GM10847 (cell line): ENCODE measurements around the gene YKT6.

Experiments used
- POLR2A ChIP-seq: IDR thresholded peaks from 2 replicates; pipeline ENCODE4 v1.6.1; 2011; ENCODE audit not compliant: insufficient read length; ENCODE audit errors: extremely low read depth

YKT6 gene

DNA sequence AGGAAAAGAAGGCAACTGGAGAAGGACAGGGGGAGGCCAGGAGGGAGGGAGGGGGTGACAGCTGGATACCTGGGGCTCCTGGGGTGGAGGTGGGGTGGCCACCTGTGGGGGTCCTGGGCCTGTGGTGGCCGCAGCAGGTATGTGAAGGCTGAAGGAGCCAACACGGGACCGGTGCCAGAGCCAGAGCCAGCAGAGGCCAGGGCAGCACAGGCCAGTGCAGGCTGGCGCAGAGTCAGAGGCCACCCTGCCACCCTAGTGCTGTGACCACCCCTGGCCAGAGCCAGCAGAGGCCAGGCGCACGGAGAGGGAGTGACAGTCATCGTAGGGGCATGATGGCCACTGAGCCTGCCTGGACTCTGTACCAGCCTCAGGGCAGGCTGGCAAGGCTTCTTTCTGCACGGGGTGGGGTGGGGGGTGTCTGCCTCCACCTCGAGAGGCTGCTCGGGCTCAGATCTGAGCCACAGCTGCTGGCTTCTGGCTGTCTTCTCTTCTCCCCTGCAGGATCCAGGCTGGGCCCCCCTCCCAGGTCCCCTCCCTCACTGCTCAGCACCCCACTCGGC, 28.8 kb downstream of the YKT6 start:
- TF ChIP-seq POLR2A = no peak

DNA sequence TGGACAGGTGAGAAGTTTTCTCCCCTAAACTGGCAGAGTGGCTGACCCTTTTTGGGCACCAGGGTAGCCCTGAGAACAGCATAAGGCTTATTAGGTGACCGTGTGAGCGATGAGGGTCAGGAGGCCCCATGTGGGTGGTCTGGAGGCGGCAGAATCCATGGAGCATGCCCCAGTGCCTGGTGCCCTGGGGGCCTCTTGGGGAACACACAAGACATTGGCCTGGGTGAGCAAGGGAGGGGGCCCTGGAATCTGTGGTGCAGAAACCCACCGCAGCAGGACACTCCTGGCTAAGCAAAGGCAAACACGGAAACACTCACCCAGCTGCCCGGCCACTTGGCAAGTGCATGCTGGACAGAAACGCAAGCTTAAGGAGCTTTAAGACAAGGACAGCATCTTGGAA, 29.5 kb downstream of the YKT6 start:
- TF ChIP-seq POLR2A = no peak

DNA sequence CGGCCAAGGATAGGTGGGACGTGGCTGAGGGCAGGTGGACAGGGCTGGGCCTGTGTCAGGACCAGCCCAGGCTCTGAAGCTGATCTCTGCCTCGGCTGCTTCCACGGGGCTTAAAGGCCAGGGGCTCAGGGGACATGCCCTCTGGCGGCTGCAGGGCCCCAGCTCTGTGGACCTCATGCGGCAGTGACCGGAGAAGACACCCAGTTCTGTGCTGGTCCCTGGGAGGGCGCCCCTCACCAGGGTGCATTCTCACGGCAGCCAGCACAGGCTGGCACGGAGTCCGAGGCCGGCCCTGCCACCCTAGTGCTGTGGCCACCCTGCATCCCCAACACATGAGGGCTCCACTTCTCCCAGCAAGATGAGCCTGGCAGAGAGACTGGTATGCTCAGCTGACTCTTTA, 30.3 kb downstream of the YKT6 start:
- no peak for TF ChIP-seq POLR2A

DNA sequence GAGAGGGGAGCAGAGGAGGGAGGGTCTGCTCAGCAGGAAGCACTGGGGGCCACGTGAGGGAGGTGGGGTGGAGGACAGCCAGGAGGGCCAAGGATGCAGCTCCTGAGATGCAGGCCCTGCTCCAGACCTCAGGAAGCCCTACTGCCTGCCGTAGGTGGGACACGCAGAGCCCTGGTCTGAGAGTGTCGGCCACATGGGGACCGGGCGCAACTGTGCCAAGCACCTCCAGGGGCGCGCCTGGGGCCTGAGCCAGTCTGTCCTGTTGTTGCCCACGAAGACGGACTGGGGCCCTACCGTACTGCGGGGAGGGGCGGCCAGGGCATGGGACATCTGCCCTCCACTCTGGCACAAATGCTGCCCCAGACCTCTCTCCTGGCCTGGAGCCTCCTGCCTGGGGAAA, 31.6 kb downstream of the YKT6 start:
- no peak for TF ChIP-seq POLR2A

DNA sequence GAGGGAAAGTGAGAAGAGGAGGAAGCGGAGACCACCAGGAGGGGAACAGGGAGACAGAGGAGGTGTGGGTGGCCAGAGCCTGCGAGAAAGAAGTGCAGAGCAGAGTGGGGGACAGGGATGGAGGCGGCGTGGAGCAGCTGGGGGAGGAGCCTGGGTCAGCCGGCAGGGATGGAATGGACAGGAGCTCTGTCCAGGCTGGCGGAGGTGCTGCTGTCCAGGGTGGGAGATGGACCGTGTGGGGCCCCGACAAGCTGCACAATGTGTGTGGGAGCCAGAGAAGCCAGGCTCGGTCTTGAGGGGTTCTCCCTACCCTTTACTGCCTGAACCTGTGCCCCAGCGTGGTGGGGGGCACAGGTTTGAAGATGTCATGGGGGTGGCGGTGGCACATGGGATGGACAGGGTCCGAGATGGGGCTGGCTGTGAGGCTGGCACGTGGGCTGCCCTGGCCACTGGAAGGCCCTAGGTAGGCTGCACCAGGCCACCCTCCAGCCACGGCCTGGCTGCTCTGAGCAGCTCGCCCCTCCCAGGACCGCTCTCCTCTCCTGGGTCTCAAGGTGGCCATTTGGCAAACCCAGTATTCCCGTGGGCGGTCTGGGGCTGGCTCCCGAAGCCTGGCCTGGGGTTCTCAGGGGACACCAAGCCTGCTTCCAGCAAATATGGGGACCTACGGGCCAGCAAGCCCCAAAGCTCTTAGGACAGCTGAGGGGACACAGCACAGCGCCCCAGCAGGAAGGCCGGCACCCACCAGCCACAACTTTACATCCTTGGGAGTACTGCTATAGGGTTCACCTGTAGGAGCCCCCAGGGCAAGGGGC, 32.3 kb downstream of the YKT6 start:
- TF ChIP-seq POLR2A = no peak

DNA sequence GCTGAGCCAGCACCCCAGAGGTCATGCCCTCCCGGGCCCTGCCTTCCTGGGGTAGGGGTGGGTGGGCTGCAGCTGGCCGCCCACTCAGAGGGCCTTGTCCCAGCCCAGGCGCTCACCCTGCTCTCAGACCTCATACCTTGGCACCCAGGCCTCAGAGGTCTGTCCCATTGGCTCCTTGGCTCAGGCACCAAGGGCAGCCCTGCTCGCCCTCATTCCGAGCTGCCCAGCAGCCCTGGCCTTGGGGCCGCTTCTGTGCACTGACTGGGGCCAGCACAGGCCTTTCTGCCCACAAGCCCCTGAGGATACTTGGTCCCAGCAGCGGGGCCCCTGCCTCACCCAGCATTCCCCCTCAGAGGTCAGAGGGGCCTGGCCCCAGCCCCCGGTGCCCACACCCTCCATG, 34.3 kb downstream of the YKT6 start:
- no peak for TF ChIP-seq POLR2A

DNA sequence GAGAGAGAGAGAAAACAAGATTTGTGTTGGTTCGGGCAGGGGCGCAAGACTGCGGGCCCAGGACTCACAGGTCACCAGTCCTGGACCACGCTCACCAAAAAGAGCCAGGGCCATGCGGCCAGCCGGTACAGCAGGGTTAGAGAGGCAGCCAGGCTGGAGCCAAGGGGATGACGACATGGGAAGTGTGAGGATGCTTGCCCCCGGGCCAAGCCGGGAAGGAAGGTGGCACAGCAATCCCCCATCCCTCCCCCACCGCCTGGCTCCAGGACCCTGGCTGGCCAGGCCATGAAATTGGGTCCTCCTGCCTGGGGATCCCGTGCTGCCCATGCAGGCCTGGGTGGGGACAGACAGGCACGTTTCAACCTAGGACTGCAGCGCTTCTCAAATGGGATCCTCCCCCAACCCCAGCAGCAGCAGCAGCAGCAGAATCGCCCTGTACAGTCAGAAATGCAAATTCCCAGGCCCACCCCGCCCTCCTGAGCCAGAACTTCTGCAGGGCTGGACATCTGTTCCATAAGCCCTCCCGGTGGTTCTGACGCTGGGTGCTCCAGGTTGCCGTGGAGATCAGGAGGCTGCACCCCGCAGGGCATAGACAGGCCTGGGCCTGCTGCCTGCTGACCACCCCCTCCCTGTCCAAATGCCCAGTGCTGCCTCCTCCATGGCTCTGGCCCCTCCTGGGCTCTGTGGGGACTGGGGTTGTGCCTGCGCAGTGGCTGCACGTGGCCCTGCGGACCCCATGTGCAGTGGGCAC, 35.0 kb downstream of the YKT6 start:
- TF ChIP-seq POLR2A = no peak

DNA sequence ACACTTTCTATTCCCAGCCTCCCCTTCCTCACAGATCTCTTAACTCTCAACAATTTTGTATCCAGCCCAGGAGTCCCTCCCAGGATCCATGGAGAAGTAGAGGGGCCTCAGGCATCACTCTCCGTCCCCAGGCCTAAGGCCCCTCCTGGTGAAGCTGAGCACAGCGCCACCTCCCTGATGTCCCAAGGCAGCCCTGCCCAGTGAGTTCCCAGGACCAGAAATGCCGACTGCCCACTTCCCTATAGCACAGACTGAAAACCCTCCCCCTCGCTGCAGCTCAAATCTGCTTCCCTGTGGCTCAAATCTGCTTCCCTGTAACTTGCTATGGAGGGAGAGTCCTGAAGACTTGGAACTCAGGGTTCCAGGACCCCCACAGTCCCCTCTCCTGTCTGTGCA, 35.6 kb downstream of the YKT6 start:
- TF ChIP-seq POLR2A = no peak

DNA sequence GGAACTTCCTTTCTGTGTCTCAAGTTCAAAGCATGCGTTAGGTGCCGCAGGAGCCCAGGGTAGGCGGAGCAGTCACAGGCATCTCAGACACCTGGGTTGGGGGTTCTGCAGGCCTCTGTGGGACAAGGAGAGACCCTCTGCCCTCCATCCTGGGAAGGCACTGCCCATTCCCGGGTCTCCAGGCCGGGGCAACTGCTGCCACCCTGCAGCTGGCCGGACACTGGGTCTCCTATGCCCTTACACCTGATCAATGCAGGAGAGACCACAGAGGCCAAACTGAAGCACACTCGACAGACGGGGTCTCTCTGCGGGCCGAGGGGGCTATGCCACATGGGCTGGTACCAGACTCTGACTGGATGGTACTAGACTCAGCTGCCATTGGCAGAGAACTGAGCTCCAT, 36.9 kb downstream of the YKT6 start:
- no peak for TF ChIP-seq POLR2A

DNA sequence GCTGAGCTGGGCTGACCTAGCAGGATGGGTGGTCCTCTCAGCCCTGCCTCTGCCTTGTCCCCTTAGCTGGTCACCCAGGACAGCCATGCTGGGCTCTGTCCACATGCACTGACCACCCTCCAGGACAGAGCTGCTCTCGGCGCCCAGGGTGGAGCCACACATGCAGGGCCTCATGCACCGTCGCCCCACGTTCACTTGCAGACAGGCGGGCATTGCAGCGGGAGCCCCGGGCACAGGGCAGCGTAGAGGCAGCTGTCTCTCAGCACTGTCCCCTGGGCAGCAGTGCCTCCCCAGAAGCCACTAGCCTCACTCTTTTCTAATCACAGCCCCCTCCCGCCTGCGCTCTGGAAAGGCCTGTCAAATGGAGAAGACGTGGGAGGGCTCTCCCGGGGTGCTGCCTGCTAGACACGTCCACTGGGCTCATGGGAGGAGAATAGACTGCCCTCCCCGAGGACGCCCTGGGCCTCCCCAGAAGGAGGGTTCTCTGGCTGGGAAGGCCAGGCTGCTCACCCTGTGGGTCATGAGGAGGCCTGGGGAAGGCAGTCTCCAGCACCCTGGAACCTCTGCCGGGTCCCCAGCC, 37.4 kb downstream of the YKT6 start:
- no peak for TF ChIP-seq POLR2A

DNA sequence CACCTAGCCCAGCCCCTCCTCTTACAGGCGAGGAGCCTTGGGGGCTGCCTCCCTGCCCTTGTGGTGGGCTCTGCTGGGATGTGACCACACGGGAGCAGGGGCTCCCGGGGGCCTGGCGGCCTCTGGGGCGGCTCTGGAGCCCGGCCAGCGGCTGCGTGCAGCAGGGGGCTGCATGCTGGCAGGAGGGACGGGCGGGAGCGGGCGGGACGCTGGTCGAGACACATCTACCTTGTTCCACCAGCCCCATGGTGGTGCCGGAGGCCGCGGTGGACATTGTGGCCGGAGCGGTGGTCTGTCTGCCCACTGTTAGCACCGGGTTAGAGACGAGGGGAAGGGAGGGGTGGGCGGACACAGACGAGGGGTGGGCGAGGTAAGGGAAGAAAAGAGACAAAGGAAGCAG, 38.6 kb downstream of the YKT6 start:
- TF ChIP-seq POLR2A = no peak

DNA sequence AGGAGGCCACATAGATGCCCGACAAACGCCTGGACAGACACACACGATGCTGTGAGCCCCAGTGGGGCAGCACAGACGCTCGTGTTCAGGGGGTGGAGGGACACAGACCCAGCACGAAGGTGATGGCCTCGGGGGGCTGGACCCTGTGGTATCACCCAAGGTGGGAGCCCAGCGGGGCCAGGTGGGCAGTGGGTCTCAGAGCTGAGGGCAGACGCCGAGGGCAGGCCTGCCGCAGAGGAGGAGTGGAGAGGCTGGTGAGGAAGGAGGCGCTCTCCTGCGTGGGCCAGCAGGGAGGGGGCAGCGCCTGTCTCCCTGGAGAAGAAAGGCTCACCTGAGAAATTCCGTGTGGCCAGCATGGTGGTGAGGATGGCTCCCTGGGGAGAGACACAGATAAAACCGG, 39.6 kb downstream of the YKT6 start:
- TF ChIP-seq POLR2A = no peak

DNA sequence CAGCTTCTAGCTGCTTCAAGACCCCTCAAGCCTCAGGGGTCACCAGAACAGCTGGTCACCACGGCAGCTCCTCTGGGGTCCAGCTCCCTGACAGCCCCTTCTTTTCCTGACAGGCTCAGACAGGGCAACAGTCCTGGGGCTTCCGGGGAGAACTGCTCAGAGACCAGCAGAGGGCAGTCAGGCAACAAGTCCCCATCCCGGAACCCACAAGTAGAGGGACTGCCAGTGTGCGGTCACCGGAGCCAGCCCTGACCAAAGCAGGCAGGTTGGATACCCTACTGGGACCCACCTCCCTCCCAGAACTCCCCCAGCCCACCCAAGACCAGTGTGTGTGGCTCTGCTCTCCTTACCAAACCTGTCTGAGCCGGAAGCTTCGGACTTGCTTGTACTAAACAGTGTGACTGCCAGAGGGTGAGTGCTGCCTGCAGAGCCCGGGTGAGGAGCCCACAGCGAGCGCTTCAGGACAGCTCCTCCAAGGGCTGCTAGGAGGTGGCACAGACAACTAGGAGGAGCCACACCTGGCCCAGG, 40.3 kb downstream of the YKT6 start:
- TF ChIP-seq POLR2A = no peak

DNA sequence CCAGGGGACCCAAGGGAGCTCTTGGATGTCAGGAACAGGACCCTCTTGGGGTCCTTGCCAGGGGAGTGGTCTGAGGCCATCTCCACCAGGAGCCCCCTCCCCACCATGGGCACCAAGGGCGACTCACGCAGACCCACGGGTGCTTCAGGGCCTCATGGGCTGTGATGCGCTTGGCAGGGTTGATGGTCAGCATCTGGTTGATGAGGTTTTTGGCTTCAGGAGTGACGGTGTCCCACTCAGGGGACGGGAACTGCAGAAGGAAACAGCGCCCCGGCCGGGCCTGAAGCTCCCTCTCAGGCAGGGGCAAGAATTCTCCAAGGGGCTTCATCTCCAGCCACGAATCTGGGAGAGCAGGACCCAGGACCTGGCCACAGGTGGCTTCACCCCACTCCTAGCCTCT, 41.3 kb downstream of the YKT6 start:
- no peak for TF ChIP-seq POLR2A

DNA sequence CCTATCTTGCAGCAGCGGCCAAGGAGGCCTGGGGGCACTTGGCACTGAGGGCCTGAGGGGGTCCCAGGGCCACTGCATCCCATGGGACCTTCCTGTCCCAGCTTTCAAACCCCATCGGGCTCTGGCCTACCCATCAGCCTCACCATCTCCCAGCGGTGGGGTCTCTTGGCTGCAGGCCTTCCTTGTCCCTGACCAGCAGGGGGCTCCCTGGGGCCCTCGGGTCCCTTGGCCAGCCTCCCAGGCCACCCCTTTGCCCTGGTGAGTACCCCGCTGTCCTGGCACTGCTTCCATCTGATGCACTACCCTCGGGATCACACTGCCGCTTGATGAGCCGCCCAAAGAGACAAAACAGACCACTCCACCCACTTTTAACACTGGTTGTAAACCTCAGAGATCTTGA, 43.5 kb downstream of the YKT6 start:
- no peak for TF ChIP-seq POLR2A

DNA sequence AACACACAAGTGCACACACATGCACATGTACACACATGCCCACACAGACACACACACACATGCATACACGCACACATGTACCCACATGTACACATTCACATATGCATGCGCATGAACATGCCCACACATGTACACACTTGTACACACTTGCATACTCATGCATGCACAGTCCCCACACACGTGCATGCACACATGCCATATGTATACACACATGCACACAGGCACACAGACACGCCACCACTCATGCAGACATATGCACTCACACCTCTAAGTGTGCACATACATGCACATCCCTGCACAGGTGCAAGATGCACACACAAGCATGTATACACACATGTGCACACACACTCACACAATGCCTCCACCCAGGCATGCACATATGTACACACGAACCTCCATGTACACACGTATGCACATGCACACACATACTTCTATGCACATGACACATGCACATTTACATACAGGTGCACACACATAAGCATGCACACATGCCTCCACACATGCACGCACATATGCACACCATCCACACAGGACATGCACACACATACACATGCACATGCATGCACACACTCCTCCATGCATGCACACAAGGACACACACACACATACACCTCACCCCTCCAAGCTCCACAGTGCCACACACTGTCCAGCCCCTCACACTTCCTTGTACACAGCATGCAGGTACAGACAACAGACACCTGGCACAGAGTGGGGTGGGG, 45.8 kb downstream of the YKT6 start:
- no peak for TF ChIP-seq POLR2A
